Stomach (tissue), 9 donors: ENCODE data around the gene SPATS2. TPM values are rescaled to one million over a fixed set of nuclear protein-coding genes. Genes with fewer than 3 reads are reported as not detected.

Source experiments
- DNase-seq, 2 donors: peaks; one replicate each; pipeline versions ENCODE4 v3.0.0 to v3.0.0-alpha.2; 2013 to 2019
- H3K27ac ChIP-seq, 5 donors: fragments of 200-600 bp in 4 of 5; sonication (generic) in 4 of 5; one replicate each; pipeline ENCODE4 v1.5.1; 2013 to 2019; ENCODE audit warnings: mild to moderate bottlenecking in 1 of 5, moderate library complexity in 1 of 5
- H3K27me3 ChIP-seq, 3 donors: fragments of 200-600 bp; sonication (generic); one replicate each; pipeline ENCODE4 v1.5.1; 2017 to 2019; ENCODE audit warnings: mixed run types in 1 of 3
- H3K36me3 ChIP-seq, 4 donors: fragments of 200-600 bp; sonication (generic); 1 replicate in 3 of 4; 2 replicates in 1 of 4; pipeline ENCODE4 v1.5.1; 2016 to 2019
- H3K4me1 ChIP-seq, 4 donors: fragments of 200-600 bp; sonication (generic); one replicate each; pipeline ENCODE4 v1.5.1; 2016 to 2019
- H3K4me3 ChIP-seq, 4 donors: fragments of 200-600 bp; sonication (generic) in 3 of 4; one replicate each; pipeline ENCODE4 v1.5.1; 2016 to 2019; ENCODE audit warnings: mild to moderate bottlenecking in 1 of 4
- H3K9me3 ChIP-seq, 4 donors: fragments of 200-600 bp; sonication (generic); one replicate each; pipeline ENCODE4 v1.5.1; 2016 to 2019
- CTCF ChIP-seq, 7 experiments: fragments of 450-650 bp in 4 of 7; fragments of 200-600 bp in 3 of 7; sonication (generic) in 3 of 7; IDR thresholded peaks; one replicate each; pipeline ENCODE4 v1.5.1; 2016 to 2019; ENCODE audit warnings: antibody characterized with exemption in 7 of 7, control low read depth in 2 of 7, mild to moderate bottlenecking in 1 of 7
- EP300 ChIP-seq: sonication (generic); formaldehyde crosslinking; IDR thresholded peaks from one replicate; pipeline ENCODE4 v1.6.1; 2017; ENCODE audit warnings: antibody characterized with exemption
- POLR2A ChIP-seq, 4 donors: fragments of 450-650 bp; IDR thresholded peaks; one replicate each; pipeline ENCODE4 v1.6.1; 2016; ENCODE audit warnings: antibody characterized with exemption in 4 of 4, control low read depth in 2 of 4, mild to moderate bottlenecking in 1 of 4, moderate library complexity in 1 of 4
- POLR2AphosphoS5 ChIP-seq, 3 donors: sonication (generic); formaldehyde crosslinking; IDR thresholded peaks; one replicate each; pipeline ENCODE4 v1.6.1; 2016; ENCODE audit warnings: antibody characterized with exemption in 3 of 3
- WGBS, 5 donors: extraction: QIAGEN DNeasy Blood & Tissue Kit in 3 of 5; methylation state at CpG; one replicate each; pipeline versions ENCODE4 v1.1.5 to v1.1.7; 2013 to 2018; 5-methylcytosine and 5-hydroxymethylcytosine counted together
- intact Hi-C: fragments of 100-400 bp; cut with DNase I; formaldehyde crosslinking; loops from one replicate; pipeline ENCODE4 v1.15.1; 2023; ENCODE audit warnings: low total_unique reads
- polyA plus RNA-seq, 3 donors: library from polyadenylated mRNA; stranded (reverse); fragments of 200-250 nt; gene quantifications; one replicate each; pipeline ENCODE4 v1.2.3, GENCODE V29; 2013
- total RNA-seq, 5 donors: library from RNA; depleted of rRNA; stranded (reverse); fragments of >200 nt; gene quantifications; one replicate each; pipeline versions ENCODE4 v1.1.0 to v1.2.3, GENCODE V29; 2014 to 2016
- donor health status: healthy with polysubstance abuse.
- donor health status: Bipolar disorder and iron deficiency.
- donor health status: healthy.

SPATS2 gene
- total and polyA plus RNA-seq, 8 donors: 8.0 to 194 (median 17.8) TPM

- intact Hi-C loops: no loop called here
- 82 to 98% (median 90%) methylated on average over 3 of the region's 3 CpGs for WGBS, 5 donors
- no peak for DNase-seq
- no peaks in the 10 kb centered on the region for H3K4me1 ChIP-seq
- TF ChIP-seq POLR2A (IDR thresholded peaks at IDR 0.05) (no peak), CTCF (IDR thresholded peaks at IDR 0.05) (no peak), POLR2AphosphoS5 (IDR thresholded peaks at IDR 0.05) (no peak), EP300 (no peak)
- no peaks in the 10 kb centered on the region for H3K27me3 ChIP-seq
- no peaks in the 10 kb centered on the region for H3K9me3 ChIP-seq
- no peak overlapping the region for H3K27ac ChIP-seq
- H3K4me3 ChIP-seq: no peak overlapping the region
- H3K36me3 ChIP-seq: peaks cover 0 to 66% (median 39%) of the 10 kb centered on the region in 4 donors
Observed at GRCh38 chr12:49489154-49489553, 121.9 kb downstream of the SPATS2 start.

- intact Hi-C loops: no loop called here
- Histone ChIP-seq H3K27ac (no peak overlapping the region), H3K4me1 (no peaks in the 10 kb centered on the region), H3K4me3 (no peak overlapping the region), H3K9me3 (no peaks in the 10 kb centered on the region), H3K36me3 (peaks cover 0 to 64% (median 38%) of the 10 kb centered on the region in 4 donors), H3K27me3 (no peaks in the 10 kb centered on the region)
- WGBS, 5 donors: 86 to 92% (median 89%) methylated on average over 4 of the region's 4 CpGs
- DNase-seq: no peak
- TF ChIP-seq POLR2AphosphoS5 (IDR thresholded peaks at IDR 0.05) (no peak), CTCF (IDR thresholded peaks at IDR 0.05) (no peak), EP300 (no peak), POLR2A (IDR thresholded peaks at IDR 0.05) (no peak)
Observed at GRCh38 chr12:49489720-49490119, 122.5 kb downstream of the SPATS2 start.

- intact Hi-C loops: no loop called here
- no peak for DNase-seq
- no peak overlapping the region for H3K27ac ChIP-seq
- peaks cover 5 to 65% (median 32%) of the 10 kb centered on the region in 4 donors for H3K36me3 ChIP-seq
- WGBS, 5 donors: 77 to 97% (median 95%) methylated on average over 1 of the region's 1 CpG
- H3K9me3 ChIP-seq: no peaks in the 10 kb centered on the region
- no peaks in the 10 kb centered on the region for H3K27me3 ChIP-seq
- TF ChIP-seq EP300: no peak
- TF ChIP-seq POLR2A (IDR thresholded peaks at IDR 0.05): no peak
- TF ChIP-seq CTCF (IDR thresholded peaks at IDR 0.05): no peak
- TF ChIP-seq POLR2AphosphoS5 (IDR thresholded peaks at IDR 0.05): no peak
- H3K4me3 ChIP-seq: no peak overlapping the region
- no peaks in the 10 kb centered on the region for H3K4me1 ChIP-seq
Observed at GRCh38 chr12:49491823-49492222, 124.6 kb downstream of the SPATS2 start.

- intact Hi-C loops: no loop called here
- Histone ChIP-seq H3K27ac (no peak overlapping the region), H3K36me3 (peaks cover 5 to 55% (median 34%) of the 10 kb centered on the region in 4 donors), H3K4me3 (no peak overlapping the region), H3K9me3 (no peaks in the 10 kb centered on the region), H3K27me3 (no peaks in the 10 kb centered on the region), H3K4me1 (no peaks in the 10 kb centered on the region)
- WGBS, 5 donors: 51 to 98% (median 93%) methylated on average over 2 of the region's 2 CpGs
- no peak for DNase-seq
- no peak for TF ChIP-seq EP300
- no peak for TF ChIP-seq POLR2AphosphoS5 (IDR thresholded peaks at IDR 0.05)
- no peak for TF ChIP-seq POLR2A (IDR thresholded peaks at IDR 0.05)
- TF ChIP-seq CTCF (IDR thresholded peaks at IDR 0.05): no peak
Observed at GRCh38 chr12:49493900-49494299, 126.6 kb downstream of the SPATS2 start.
